H1 (cell line): ENCODE results near the gene MYORG. TPM values are rescaled to one million over a fixed set of nuclear protein-coding genes. Genes with fewer than 3 reads are reported as not detected.

Experiments
- polyA plus RNA-seq, 7 experiments: library from polyadenylated mRNA; depleted of rRNA in 3 of 7; stranded (reverse) in 5 of 7; unstranded in 2 of 7; fragments of >200 nt in 5 of 7; fragments of 200-250 nt in 2 of 7; gene quantifications; 1 replicate in 5 of 7; 2 replicates in 1 of 7; 4 replicates in 1 of 7; pipeline versions ENCODE4 v1.2.1 to v1.2.3, GENCODE V29; 2011 to 2013; ENCODE audit warnings: missing spikeins in 2 of 7, mixed read lengths in 2 of 7
- total RNA-seq: library from RNA; stranded (reverse); fragmentation: NEBNext Ultra II Directional; extraction: Animal tissue kit (Norgen Biotek cat#: 25700); gene quantifications from 2 replicates; pipeline ENCODE4 v1.2.1, GENCODE V29; 2021
- TF ChIP-seq, protein P1 (sequence below): IDR thresholded peaks from 2 replicates; pipeline ENCODE4 v1.6.1; 2011; ENCODE audit warnings: low read depth, mild to moderate bottlenecking, low read length; ENCODE audit not compliant: insufficient read depth

The MYORG gene
- total and polyA plus RNA-seq, 2 of the 8 experiments (the other 6 are each of a cell fraction or from before 2014, with no cell fraction given) = 1.2 to 5.9 TPM

DNA sequence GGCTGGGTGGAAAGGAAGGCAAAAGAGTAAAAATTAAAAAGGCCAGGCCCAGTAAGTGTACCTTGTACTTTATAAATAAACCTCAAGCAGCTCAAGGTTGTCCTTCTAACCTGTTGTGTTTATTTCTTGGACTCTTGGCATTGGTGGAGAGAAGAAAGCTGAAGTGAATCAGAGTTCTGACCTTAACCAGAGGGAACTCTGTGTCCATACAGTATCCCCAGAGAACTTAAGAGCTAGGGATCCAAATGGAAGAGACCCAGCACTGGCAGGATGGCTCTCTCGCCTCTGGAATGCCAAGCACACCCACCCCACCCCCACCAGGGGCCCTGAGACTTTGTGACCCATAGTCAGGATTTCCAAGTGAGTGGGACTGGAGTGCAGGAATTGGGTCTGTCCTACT, 33.1 kb downstream of the MYORG start (continued):
- TF ChIP-seq, protein P1, sequence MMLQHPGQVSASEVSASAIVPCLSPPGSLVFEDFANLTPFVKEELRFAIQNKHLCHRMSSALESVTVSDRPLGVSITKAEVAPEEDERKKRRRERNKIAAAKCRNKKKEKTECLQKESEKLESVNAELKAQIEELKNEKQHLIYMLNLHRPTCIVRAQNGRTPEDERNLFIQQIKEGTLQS = no peak
